8988T (cell line): ENCODE data around the gene FMO1.
"Not testable (repeated sequence)": the region's sequence is repeated elsewhere in the genome, so short reads cannot be mapped to it uniquely, and the experiment has no call there.

Experiments used
- DNase-seq: peaks from one replicate; pipeline ENCODE4 v3.0.0; 2011

Gene FMO1

DNA sequence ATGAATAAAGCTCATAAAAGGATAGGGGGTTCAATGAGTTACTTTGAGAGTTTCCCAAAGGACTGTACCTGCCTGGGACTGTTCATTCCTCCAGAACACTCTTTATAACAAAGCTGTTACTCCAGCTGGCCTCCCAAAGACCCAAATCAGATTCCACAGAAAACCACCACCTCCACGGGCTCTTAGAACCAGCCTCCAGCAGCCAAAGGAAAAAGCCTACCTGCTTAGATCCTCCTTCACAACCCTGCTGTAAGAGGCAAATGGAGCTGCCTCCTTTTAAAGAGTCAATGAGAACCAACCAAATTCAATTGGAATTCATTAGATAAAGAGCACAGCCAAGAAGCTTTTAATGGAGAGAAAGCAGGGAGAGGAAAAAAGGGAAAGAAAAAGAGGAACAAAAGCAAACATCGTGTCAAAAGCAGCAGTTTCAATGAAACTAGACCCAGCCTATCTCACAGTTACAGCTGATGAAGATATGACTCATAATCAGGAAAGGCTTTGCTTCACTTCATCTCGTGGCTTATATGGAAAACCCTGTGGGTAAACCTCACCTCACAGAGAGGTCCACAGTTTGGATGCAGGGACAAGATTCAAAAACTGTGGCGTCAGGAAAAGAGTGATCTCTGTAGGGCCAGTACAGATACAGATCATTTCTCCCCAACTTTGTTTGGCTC is 37.9 kb downstream of the FMO1 start:
- no peak for DNase-seq

DNA sequence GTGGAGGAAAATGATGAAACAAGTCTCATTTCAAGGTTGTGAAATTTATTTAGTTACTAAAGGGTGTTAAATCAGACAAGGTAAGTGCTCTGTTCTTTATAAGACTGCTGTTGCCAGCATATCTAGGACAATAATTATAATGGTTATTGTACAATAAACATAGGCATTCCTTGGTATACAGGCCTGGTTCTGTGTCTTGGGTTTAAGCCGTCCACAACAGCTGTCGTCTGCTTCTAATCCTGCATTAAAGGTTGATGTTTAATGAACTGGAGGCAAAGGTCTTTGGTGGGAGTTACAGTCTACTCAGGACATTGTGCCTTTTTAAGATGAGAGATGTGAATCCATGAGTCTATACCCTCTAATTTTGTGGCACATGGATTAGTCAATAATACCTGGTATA is 42.3 kb downstream of the FMO1 start:
- DNase-seq: no peak

DNA sequence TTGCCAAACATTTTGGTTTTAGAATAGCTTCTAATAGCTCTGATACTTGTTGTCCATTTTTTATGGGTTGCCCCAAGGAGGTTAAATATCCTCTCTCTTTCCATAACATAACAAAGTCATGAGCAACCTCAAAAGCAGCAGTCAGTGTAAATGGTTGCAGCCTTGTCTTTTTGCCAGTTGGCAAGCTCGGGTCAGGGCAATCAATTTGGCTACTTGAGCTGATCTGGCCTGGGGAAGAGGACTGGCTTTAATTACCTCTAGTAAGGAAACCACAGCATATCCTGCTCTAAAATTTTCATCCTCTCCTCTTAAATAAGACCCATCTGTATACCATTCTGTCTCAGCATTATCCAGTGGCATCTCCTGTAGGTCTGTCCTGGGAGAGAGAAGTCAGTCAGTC is 44.5 kb downstream of the FMO1 start:
- DNase-seq: no peak

DNA sequence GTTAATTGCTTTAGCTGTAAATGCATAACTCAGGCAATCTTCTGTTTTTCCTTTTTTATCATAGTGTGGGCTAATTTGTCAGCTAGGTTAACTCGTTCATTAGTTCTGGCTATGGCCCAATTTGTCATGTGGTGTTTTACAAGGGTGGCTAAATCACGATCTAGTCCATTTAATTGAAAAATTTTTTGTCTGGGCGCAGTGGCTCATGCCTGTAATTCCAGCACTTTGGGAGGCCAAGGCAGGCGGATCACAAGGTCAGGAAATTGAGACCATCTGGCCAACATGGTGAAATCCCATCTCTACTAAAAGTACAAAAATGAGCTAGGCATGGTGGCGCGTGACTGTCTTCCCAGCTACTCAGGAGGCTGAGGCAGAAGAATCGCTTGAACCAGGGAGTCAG is 47.1 kb downstream of the FMO1 start:
- DNase-seq: not testable (repeated sequence)

DNA sequence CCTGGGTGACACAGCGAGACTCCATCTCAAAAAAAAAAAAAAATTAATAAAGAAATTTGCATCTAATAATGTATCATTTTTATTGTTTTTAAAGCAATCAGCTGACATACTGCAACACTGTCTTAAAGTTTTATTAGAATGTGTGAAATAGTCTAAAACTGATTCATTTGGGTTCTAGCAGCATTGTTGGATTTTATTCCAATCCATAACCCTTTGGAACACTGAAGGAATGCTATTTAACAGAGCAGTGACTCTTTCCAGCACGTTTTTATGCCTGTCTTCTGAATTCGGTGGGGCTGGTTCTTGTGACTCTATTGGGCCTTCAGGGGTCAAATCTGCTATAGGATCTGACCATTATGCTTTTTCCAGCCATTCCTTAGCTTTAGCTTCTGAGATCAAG is 47.5 kb downstream of the FMO1 start:
- DNase-seq: no peak

DNA sequence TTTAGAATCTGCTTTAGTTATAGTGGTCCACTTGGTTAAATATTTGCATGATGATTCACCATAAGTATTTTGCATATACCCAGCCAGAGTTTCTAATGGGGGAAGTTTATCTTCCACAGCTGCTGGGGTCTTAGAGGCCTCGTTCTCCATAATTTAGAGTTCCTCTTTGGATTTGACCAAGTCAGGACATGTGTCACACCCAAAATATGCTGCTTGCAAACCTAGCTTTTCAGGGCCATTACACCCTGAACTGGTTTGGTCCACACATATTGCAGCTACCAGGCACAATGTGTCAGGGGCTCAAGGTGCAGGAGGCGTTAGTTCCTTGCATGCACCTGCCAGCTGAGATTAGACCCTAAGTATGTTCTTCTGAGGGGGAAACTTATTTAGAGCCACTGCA is 48.6 kb downstream of the FMO1 start:
- DNase-seq: no peak

DNA sequence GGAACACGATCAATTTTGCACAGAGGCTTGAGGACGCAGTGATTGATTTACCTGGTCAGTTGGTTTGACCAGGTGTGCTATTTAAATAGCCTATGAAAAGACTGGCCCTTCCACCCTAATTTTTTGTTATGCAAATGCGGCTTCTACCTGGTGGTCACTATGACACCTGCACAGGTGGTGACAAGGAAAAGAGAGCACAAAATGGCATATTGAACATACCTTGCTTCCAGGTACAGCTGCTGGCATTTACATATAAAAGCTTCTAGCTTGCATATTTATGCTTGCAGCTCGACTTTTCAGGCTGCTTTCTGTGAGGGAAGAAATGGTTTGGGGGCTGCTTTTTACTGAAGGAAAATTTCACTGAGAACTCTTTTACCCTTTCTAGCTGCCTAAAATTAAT is 50.4 kb downstream of the FMO1 start:
- no peak for DNase-seq

DNA sequence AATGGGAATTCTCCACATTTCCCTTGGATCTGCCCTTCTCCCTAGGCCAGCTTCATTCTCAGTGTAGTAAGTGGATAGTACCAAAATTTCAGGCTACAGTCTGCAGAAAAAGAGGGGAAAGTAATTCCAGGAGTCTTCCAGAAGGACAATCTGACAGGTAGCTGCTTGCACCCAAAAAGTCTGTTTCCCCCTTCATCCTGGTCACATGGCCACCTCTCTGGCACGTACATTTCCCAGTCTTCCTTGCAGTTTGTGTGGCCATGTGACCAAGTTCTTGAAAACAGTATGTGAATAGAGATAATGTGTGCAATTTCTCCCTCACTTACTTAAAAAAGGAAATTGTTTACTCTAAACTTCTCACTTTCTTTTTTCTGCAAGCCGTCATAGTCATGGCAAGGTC is 51.0 kb downstream of the FMO1 start:
- no peak for DNase-seq

DNA sequence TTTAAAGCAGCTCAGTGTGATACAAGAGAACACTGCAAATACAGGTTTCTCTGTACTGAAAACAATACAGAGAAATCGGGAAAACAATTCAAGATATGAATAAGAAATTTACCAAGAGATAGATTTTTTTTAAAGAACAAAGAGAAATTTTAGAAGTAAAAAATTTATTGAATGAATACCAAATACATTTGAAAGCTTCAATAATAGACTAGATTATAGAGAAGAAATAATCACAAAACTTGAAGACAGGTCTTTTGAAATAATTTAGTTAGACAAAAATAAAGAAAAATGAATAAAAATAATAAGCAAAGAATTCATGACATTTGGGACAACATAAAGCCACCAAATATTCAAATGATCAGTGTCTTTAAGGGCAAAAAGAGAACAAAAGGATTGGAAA is 52.1 kb downstream of the FMO1 start:
- DNase-seq: no peak

DNA sequence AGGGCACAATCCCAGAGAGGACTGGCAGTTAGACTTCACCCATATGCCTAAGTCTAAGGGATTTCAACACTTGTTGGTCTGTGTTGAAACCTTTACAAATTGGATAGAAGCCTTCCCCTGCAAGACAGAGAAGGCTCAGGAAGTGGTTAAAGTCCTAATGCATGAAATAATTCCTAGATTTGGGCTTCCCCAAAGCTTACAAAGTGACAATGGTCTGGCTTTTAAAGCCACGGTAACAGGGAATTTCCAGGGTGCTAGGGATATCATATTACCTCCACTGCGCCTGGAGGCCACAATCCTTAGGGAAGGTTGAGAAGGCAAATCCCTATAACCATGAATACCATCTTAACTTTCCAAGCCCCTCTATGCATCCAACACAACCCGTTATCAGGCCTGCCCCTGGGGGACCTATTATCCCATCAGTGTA is 62.4 kb downstream of the FMO1 start:
- DNase-seq: no peak

DNA sequence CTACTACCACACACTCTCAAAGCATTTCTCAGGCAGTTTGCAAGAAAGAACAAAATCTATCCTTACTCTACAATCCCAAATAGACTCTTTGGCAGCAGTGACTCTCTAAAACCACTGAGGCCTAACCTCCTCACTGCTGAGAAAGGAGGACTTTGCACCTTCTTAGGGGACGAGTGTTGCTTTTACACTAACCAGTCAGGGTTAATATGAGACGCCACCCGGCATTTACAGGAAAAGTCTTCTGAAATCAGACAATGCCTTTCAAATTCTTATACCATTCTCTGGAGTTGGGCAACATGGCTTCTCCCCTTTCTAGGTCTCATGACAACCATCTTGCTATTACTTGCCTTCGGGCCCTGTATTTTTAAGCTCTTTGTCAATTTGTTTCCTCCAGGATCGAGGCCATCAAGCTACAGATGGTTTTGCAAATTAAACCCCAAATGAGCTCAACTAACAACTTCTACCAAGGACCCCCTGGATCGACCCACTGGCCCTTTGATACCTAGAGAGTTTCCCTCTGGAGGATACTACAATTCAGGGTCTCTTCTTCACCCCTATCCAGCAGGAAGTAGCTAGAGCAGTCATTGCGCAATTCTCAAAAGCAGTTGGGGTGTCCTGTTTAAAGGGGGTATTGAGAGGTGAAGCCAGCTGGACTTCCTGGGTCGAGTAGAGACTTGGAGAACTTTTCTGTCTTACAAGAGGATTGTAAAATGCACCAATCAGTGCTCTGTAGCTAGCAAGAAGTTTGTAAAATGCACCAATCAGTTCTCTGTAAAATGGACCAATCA is 63.7 kb downstream of the FMO1 start:
- no peak for DNase-seq

DNA sequence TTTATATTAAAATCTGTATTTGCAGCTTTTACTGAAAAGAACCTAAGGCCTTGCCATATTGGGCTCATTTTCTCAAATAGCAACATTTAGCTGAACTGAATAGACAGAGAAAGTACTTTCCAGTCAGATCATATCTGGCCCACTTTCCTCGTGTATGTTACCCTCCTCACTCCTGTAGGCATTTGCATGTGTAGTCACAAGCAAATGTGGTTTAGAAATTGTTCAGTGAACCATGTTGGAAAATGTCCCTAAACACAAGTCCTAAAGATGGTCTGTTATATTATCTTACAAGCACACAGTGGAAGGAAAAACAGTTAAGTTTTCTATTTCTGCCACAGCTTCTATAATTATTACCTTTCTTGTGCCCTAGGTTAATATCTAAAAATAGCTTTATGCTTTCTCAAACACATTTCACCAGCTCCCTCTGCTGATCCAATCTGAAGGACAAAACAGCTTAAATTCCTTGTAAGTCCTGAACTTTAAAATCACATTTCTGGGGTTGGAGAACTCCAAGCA is 65.1 kb downstream of the FMO1 start:
- no peak for DNase-seq

DNA sequence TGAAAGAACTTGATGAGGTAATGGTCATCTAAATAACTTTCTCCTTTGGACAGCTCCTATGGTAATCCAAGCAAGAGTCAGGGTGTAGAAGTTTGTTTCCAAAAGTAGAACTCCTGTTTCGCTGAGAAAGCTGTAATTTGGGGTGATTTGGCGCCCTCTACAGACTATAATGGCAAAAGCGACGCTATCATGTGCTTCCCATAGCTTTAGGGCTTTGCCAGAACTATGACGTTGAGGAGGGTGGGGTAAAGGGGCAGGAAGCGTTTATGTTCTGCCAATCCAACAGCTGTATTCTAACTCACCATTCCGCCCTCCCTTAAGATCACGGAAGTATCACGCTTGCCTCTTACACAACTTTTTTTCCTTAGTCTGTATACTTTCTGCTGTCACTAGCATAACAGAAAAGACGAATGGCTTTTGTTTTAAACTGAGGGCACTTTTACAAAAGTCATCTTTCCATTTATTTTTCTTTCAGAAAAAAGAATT is 65.6 kb downstream of the FMO1 start, which contains the start of gene FMO4:
FMO4 (plus strand) TSS at position 349 of the 486 bp plus-strand sequence. CDS start 5,643 bp downstream, outside the sequence.
- DNase-seq: peak; percentile 52

DNA sequence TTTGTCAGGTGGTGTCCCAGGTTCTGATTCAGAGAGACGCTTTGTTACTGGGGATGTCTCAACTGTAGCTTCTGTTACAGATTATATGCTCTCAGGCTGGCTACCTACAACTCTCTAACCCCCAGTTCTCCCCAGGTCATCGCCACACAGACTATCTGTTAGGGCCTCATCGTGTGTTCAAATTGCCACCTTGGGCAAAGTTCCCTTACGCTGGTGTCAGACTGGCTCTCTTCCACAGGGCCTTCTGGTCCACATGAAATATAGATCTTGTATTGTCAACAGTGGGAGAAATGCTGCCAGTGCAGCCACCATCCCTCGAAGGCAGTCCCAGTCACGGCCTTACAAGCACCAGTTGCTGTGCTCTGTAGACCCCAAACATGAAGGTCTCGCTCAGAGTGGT is 81.0 kb downstream of the FMO1 start:
- DNase-seq: no peak

DNA sequence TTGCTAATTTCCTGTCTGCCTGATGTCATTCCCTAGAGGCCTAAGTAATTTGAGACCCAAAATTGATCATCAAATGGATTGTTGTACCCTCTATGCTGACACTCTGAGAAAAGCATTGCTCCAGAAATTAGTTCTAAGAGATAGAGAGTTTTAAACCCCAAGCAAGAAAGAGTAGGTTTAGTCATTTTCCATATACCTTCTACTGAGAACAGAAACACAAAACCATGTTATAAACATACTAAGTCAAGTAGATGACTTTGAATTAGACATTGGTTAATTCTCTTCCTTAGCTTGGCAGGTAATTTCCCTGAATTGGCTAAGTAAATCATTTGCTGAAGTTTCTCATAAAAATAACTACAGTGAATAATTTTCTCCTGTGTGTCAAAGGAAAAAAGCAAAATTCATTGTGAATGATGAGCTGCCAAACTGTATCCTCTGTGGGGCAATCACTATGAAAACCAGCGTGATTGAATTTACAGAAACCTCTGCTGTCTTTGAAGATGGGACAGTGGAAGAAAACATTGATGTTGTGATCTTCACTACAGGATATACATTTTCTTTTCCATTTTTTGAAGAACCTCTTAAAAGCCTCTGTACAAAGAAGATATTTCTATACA is 85.8 kb downstream of the FMO1 start:
- no peak for DNase-seq
